Osteoblast (primary cell): ENCODE data around the gene CCKAR. TPM values are rescaled to one million over a fixed set of nuclear protein-coding genes. Genes with fewer than 3 reads are reported as not detected.
"Not testable (repeated sequence)": the region's sequence is repeated elsewhere in the genome, so short reads cannot be mapped to it uniquely, and the experiment has no call there.

Experiments used
- DNase-seq: peaks from one replicate; pipeline ENCODE4 v3.0.0; 2011; ENCODE audit warnings: low spot score, mixed read lengths; ENCODE audit not compliant: insufficient read length; ENCODE audit errors: missing footprints
- H2AFZ ChIP-seq: 2 replicates; pipeline ENCODE4 v1.6.0; 2011; ENCODE audit warnings: mild to moderate bottlenecking, low read length
- H3K27ac ChIP-seq: 2 replicates; pipeline ENCODE4 v1.5.1; 2011; ENCODE audit warnings: mild to moderate bottlenecking, low read depth, low read length, moderate library complexity
- H3K27me3 ChIP-seq: 2 replicates; pipeline ENCODE4 v1.6.0; 2012; ENCODE audit warnings: mild to moderate bottlenecking, control low read depth, inconsistent platforms, low read length, moderate library complexity; ENCODE audit not compliant: insufficient read depth
- H3K36me3 ChIP-seq: 2 replicates; pipeline ENCODE4 v1.5.1; 2011; ENCODE audit warnings: mild to moderate bottlenecking, low read length, control low read depth, moderate library complexity; ENCODE audit not compliant: insufficient read depth
- H3K4me1 ChIP-seq: 2 replicates; pipeline ENCODE4 v1.5.1; 2011; ENCODE audit warnings: mild to moderate bottlenecking, low read length, control low read depth, moderate library complexity; ENCODE audit not compliant: insufficient read depth
- H3K4me2 ChIP-seq: 2 replicates; pipeline ENCODE4 v1.6.0; 2011; ENCODE audit warnings: mild to moderate bottlenecking, low read length; ENCODE audit not compliant: insufficient read depth
- H3K4me3 ChIP-seq: fragments of 200-600 bp; sonication (generic); 3 replicates; pipeline ENCODE4 v1.5.1; 2012; ENCODE audit warnings: mild to moderate bottlenecking, low read length, inconsistent platforms; ENCODE audit not compliant: insufficient read depth
- H3K79me2 ChIP-seq: 2 replicates; pipeline ENCODE4 v1.6.0; 2012; ENCODE audit warnings: mild to moderate bottlenecking, low read length, control low read depth, inconsistent platforms; ENCODE audit not compliant: insufficient read depth
- H3K9me3 ChIP-seq: 2 replicates; pipeline ENCODE4 v1.5.1; 2011; ENCODE audit warnings: low read depth, low read length, control low read depth
- H4K20me1 ChIP-seq: 2 replicates; pipeline ENCODE4 v1.6.0; 2012; ENCODE audit warnings: mild to moderate bottlenecking, low read length, control low read depth; ENCODE audit not compliant: insufficient read depth
- CTCF ChIP-seq: IDR thresholded peaks from 2 replicates; pipeline ENCODE4 v1.5.1; 2011; ENCODE audit warnings: mild to moderate bottlenecking, low read depth, low read length, moderate library complexity; ENCODE audit errors: extremely low read depth
- total RNA-seq: library from RNA; depleted of rRNA; stranded (reverse); fragments of >200 nt; gene quantifications from 2 replicates; pipeline ENCODE4 v1.2.3, GENCODE V29; 2012

CCKAR gene
- total RNA-seq, 1 donor: 2.5 TPM

DNA sequence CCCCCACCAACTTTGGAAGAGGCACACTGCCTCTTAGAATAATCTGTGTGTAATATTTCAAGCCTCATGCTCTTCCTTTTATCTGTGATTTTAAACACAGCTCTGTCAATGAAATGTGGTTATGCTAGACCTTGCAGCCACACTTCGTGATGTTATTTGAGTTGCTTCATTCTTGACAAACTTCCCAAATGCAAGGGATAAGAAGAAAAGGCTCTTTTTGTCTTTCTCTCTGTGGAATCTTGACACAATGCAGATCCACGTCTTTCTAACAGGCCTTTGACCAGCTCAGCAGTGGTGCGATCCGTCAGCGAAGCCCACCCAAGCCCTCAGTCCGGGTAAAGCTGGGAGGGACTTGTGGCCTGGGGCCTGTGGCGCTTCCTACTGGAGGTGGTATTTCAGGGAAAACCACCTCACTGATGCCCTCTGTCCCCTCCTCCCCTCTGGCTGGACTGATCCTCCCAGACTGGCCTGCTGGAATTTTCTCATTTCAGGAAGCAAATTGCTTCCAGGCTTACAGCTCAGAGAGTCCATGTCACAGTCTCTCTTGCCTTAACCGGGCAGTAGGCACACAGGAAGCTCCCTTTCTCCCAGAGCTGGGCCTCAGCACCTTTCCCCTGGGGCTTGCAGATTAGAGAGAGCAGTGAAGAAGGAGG is 19.5 kb upstream of the CCKAR start:
- peak overlapping the region; percentile 55 for H3K27ac ChIP-seq
- peaks cover 14% of the 10 kb centered on the region for H3K4me1 ChIP-seq
- DNase-seq: no peak
- H3K9me3 ChIP-seq: no peaks in the 10 kb centered on the region
- peak overlapping the region; percentile 71 for H2AFZ ChIP-seq
- no peak overlapping the region for H3K4me2 ChIP-seq
- no peaks in the 10 kb centered on the region for H3K36me3 ChIP-seq
- no peak for TF ChIP-seq CTCF
- H3K79me2 ChIP-seq: no peaks in the 10 kb centered on the region
- H4K20me1 ChIP-seq: no peaks in the 10 kb centered on the region
- no peak overlapping the region for H3K4me3 ChIP-seq
- H3K27me3 ChIP-seq: no peaks in the 10 kb centered on the region

DNA sequence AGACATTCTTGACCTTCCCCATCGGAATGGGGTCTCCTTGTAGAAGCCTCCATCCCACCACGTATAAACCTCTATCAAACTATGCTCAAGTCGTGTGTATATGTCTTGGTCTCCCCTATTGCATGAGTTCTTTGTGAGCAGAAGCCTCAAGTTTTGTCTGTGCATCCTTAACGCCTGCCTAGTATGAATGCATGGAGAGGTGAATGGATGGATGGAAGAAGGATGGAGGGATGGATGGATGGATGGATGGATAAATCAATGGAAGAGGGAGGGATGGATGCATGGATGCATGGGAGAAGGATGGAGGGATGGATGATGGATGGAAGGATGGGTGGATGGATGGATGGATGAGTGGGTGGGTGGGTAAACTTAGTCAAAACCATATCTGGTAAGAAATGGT is 17.0 kb upstream of the CCKAR start:
- no peak overlapping the region for H3K4me3 ChIP-seq
- DNase-seq: no peak
- H3K27me3 ChIP-seq: no peaks in the 10 kb centered on the region
- no peak overlapping the region for H3K4me2 ChIP-seq
- H3K27ac ChIP-seq: no peak overlapping the region
- H3K36me3 ChIP-seq: no peaks in the 10 kb centered on the region
- no peak overlapping the region for H2AFZ ChIP-seq
- H4K20me1 ChIP-seq: no peaks in the 10 kb centered on the region
- no peaks in the 10 kb centered on the region for H3K79me2 ChIP-seq
- no peaks in the 10 kb centered on the region for H3K9me3 ChIP-seq
- H3K4me1 ChIP-seq: peaks cover 14% of the 10 kb centered on the region
- TF ChIP-seq CTCF: no peak

GRCh38 chr4:26503844-26504243 is 13.6 kb upstream of the CCKAR start:
- Histone ChIP-seq H3K4me1 (peaks cover 9% of the 10 kb centered on the region), H3K4me2 (no peak overlapping the region), H3K27me3 (no peaks in the 10 kb centered on the region), H3K4me3 (no peak overlapping the region), H4K20me1 (no peaks in the 10 kb centered on the region), H3K9me3 (no peaks in the 10 kb centered on the region), H3K27ac (no peak overlapping the region), H3K79me2 (no peaks in the 10 kb centered on the region), H3K36me3 (no peaks in the 10 kb centered on the region), H2AFZ (peak overlapping the region; percentile 78)
- TF ChIP-seq CTCF: no peak
- no peak for DNase-seq

DNA sequence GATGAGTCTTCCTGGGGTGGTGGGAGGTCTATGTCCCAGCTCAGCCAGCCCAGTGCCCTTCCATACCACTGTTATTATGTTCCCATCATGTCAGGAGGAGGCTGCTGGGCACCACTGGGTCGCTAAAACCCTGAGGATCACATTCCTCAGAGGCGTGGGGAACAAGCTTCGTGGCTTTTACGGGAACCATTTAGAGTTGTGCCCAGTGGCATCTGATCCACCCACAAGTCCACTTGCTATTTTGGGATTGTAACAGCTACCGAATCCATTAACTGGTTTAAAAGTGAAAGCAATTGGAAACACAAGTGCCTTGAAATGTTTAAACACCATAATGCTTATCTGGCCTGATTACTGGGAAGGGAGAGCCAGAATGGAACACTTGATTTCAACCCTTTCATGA is 13.1 kb upstream of the CCKAR start:
- Histone ChIP-seq H3K27ac (no peak overlapping the region), H4K20me1 (no peaks in the 10 kb centered on the region), H3K27me3 (no peaks in the 10 kb centered on the region), H3K4me2 (no peak overlapping the region), H3K4me1 (peaks cover 9% of the 10 kb centered on the region), H3K4me3 (no peak overlapping the region), H3K9me3 (no peaks in the 10 kb centered on the region), H3K36me3 (no peaks in the 10 kb centered on the region), H2AFZ (peak overlapping the region; percentile 78), H3K79me2 (no peaks in the 10 kb centered on the region)
- DNase-seq: no peak
- TF ChIP-seq CTCF: no peak

- not testable (repeated sequence) for H3K27me3 ChIP-seq, H3K36me3 ChIP-seq, H4K20me1 ChIP-seq, DNase-seq, H3K79me2 ChIP-seq, H3K9me3 ChIP-seq, H2AFZ ChIP-seq, H3K4me3 ChIP-seq
- Histone ChIP-seq H3K4me2 (peak overlapping the region; percentile 55), H3K4me1 (peaks cover 13% of the 10 kb centered on the region), H3K27ac (peak overlapping the region; percentile 58)
These were observed 10.3 kb upstream of the CCKAR start for GRCh38 chr4:26500565-26500999.
